Activated naive CD8-positive, alpha-beta T cell treated with anti-CD3 and anti-CD28 coated beads, Interleukin-2, amount 50 U/mL, for 16 hours (primary cell): ENCODE data around the gene ITGB2.
A peak's percentile ranks its signal among the peaks of the same experiment; 100 is the strongest.

Experiments used
- DNase-seq: peaks from one replicate; pipeline ENCODE4 v3.0.0-alpha.2; 2020; ENCODE audit warnings: low read depth, low spot score

The ITGB2 gene

GRCh38 chr21:44955141-44955797, 34.6 kb upstream of the ITGB2 start:
- DNase-seq, result no peak

- no peak for DNase-seq
Observed at GRCh38 chr21:44954281-44954771, 33.6 kb upstream of the ITGB2 start.

- DNase-seq, result no peak
Observed at GRCh38 chr21:44953628-44954021, 32.9 kb upstream of the ITGB2 start.

- no peak for DNase-seq
Observed at GRCh38 chr21:44952929-44953627, 32.4 kb upstream of the ITGB2 start.

- no peak for DNase-seq
Observed at GRCh38 chr21:44952116-44952928, 31.6 kb upstream of the ITGB2 start.

- no peak for DNase-seq
Observed at GRCh38 chr21:44951186-44951915, 30.7 kb upstream of the ITGB2 start.

GRCh38 chr21:44950351-44950750, 29.7 kb upstream of the ITGB2 start:
- DNase-seq, result no peak

- DNase-seq, result peak; percentile 49
Observed at GRCh38 chr21:44949779-44950198, 29.1 kb upstream of the ITGB2 start.

- no peak for DNase-seq
Observed at GRCh38 chr21:44949161-44949778, 28.6 kb upstream of the ITGB2 start.

- no peak for DNase-seq
Observed at GRCh38 chr21:44948426-44949120, 27.9 kb upstream of the ITGB2 start.

- DNase-seq, result no peak
Observed at GRCh38 chr21:44947930-44948331, 27.2 kb upstream of the ITGB2 start.

- no peak for DNase-seq
Observed at GRCh38 chr21:44947111-44947929, 26.6 kb upstream of the ITGB2 start.

GRCh38 chr21:44946254-44947041, 25.7 kb upstream of the ITGB2 start:
- no peak for DNase-seq

GRCh38 chr21:44944596-44944995, 23.9 kb upstream of the ITGB2 start:
- DNase-seq, result no peak

GRCh38 chr21:44943686-44944550, 23.2 kb upstream of the ITGB2 start:
- DNase-seq, result no peak

GRCh38 chr21:44943005-44943685, 22.4 kb upstream of the ITGB2 start:
- no peak for DNase-seq

GRCh38 chr21:44942566-44942965, 21.9 kb upstream of the ITGB2 start:
- no peak for DNase-seq
